DMS 273 treated with DMSO at 0.1 percent for 48 hours (cell line): ENCODE measurements around the gene STEAP2.

Experiments
- DNase-seq: peaks from one replicate; lab custom pipeline; 2025; lab: John Stamatoyannopoulos, UW

The STEAP2 gene

GRCh38 chr7:90270431-90271178, 59.1 kb downstream of the STEAP2 start:
- no peak for DNase-seq

GRCh38 chr7:90271753-90272152, 60.2 kb downstream of the STEAP2 start:
- DNase-seq, result no peak

DNA sequence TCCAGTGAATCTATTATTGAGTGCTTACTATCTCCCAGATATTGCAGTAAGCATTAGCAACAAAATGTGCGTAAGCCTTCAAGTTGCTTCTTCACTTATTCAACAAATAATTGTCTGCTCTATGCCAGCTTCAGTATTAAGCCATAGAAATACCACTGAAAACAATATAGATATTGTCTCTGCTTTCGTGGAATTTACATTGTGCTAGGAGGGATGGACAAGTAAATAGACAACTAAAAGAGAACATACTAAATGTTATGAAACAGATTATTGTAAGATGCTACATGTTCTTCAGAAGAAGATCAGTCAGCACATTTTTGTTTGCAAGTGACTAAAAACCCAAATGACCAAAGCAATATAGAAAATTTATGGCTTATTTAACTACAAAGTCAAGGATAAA, 60.7 kb downstream of the STEAP2 start:
- no peak for DNase-seq

DNA sequence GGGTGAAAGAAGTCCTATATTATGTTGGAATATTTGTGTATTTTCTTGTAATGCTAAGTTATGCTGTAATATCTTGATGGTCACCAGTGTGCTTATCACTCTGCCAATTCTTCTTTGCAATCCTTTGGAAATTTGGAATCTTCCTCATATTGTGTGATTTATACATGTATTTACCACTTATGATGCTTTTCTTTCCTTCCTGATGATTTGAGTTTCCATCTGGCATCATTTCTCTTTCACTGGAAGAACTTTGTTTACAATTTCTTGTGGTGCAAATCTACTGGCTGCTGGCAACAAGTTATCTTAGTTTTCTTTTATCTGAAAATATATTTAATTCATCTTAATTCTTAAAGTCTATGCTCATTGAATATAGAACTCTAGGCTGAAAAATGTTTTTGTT, 62.6 kb downstream of the STEAP2 start:
- no peak for DNase-seq

DNA sequence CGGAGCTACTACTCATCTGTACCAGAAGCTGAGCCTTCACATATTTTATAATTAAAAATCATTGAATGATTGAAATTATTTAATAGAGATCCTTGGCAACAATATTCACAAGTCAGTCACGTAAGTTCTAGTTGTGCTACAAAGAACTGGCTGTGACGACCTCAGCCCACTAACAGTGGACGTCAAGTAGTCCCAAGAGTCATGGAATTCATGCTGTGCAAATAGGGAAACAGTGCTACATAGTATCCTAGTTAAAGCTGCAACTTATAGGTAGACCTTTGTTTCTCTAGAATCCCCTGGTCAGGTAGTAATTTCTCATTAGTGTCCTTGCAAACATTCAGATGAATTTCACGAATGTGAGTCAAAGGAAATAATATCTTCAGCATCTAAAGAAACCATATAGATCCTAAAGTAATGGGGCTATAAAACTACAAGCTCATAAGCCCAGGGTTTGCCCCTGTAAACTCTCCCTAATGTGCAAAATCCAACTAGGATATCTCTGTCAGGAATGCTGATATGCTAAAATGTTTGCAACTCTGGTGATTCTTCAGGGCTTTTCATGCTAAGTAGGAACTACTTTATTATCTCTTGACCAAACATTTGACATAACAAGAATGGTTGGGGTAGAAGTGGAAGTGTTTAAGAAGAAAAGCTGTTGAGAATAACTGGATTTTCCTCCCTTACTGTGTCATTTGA, 64.6 kb downstream of the STEAP2 start:
- DNase-seq, result no peak
